Suprapubic skin (tissue), 4 donors: ENCODE results near the gene LMF1. TPM values are rescaled to one million over a fixed set of nuclear protein-coding genes. Genes with fewer than 3 reads are reported as not detected.
"Not testable (repeated sequence)": the region's sequence is repeated elsewhere in the genome, so short reads cannot be mapped to it uniquely, and the experiment has no call there.

Experiments
- DNase-seq, 2 donors: peaks; one replicate each; pipeline ENCODE4 v3.0.0-alpha.2; 2019; ENCODE audit warnings: low spot score in 2 of 2
- H3K27ac ChIP-seq: fragments of 200-600 bp; sonication (generic); one replicate; pipeline ENCODE4 v1.5.1; 2019
- H3K27me3 ChIP-seq: fragments of 200-600 bp; sonication (generic); one replicate; pipeline ENCODE4 v1.5.1; 2019
- H3K36me3 ChIP-seq: fragments of 200-600 bp; sonication (generic); one replicate; pipeline ENCODE4 v1.5.1; 2019
- H3K4me1 ChIP-seq: fragments of 200-600 bp; sonication (generic); one replicate; pipeline ENCODE4 v1.5.1; 2019
- H3K4me3 ChIP-seq: fragments of 200-600 bp; sonication (generic); one replicate; pipeline ENCODE4 v1.5.1; 2019; ENCODE audit warnings: mild to moderate bottlenecking
- H3K9me3 ChIP-seq: fragments of 200-600 bp; sonication (generic); one replicate; pipeline ENCODE4 v1.5.1; 2019
- EP300 ChIP-seq: sonication (generic); formaldehyde crosslinking; IDR thresholded peaks from one replicate; pipeline ENCODE4 v1.6.1; 2017; ENCODE audit warnings: antibody characterized with exemption
- POLR2A ChIP-seq, 2 donors: fragments of 450-650 bp; IDR thresholded peaks; one replicate each; pipeline ENCODE4 v1.6.1; 2017; ENCODE audit warnings: antibody characterized with exemption in 2 of 2, mild to moderate bottlenecking in 2 of 2, moderate library complexity in 2 of 2
- POLR2AphosphoS5 ChIP-seq, 3 donors: sonication (generic); formaldehyde crosslinking; IDR thresholded peaks; one replicate each; pipeline ENCODE4 v1.6.1; 2017; ENCODE audit warnings: antibody characterized with exemption in 3 of 3
- WGBS: methylation state at CpG from one replicate; pipeline ENCODE4 v1.1.5; 2018; 5-methylcytosine and 5-hydroxymethylcytosine counted together
- total RNA-seq, 4 donors: library from RNA; depleted of rRNA; stranded (reverse); fragments of >200 nt; gene quantifications; one replicate each; pipeline ENCODE4 v1.1.0, GENCODE V29; 2016
- TF ChIP-seq, protein P1 (sequence below), 2 donors: fragments of 200-600 bp in 1 of 2; fragments of 450-650 bp in 1 of 2; sonication (generic) in 1 of 2; IDR thresholded peaks; one replicate each; pipeline ENCODE4 v1.5.1; 2016 to 2019; ENCODE audit warnings: antibody characterized with exemption in 2 of 2, mild to moderate bottlenecking in 1 of 2, moderate library complexity in 1 of 2

The LMF1 gene
- total RNA-seq, 4 donors from 2014 or later: 32.1 to 117 (median 38.0) TPM

- Histone ChIP-seq H3K4me1 (no peaks in the 10 kb centered on the region), H3K27ac (no peak overlapping the region), H3K9me3 (peaks cover 2% of the 10 kb centered on the region), H3K36me3 (no peaks in the 10 kb centered on the region), H3K27me3 (peaks cover 42% of the 10 kb centered on the region), H3K4me3 (no peak overlapping the region)
- WGBS: 46% methylated on average over 14 of the region's 19 CpGs
- no peak for DNase-seq
- TF ChIP-seq, protein P1, sequence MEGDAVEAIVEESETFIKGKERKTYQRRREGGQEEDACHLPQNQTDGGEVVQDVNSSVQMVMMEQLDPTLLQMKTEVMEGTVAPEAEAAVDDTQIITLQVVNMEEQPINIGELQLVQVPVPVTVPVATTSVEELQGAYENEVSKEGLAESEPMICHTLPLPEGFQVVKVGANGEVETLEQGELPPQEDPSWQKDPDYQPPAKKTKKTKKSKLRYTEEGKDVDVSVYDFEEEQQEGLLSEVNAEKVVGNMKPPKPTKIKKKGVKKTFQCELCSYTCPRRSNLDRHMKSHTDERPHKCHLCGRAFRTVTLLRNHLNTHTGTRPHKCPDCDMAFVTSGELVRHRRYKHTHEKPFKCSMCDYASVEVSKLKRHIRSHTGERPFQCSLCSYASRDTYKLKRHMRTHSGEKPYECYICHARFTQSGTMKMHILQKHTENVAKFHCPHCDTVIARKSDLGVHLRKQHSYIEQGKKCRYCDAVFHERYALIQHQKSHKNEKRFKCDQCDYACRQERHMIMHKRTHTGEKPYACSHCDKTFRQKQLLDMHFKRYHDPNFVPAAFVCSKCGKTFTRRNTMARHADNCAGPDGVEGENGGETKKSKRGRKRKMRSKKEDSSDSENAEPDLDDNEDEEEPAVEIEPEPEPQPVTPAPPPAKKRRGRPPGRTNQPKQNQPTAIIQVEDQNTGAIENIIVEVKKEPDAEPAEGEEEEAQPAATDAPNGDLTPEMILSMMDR (IDR thresholded peaks at IDR 0.05): no peak
- no peak for TF ChIP-seq EP300
- TF ChIP-seq POLR2AphosphoS5 (IDR thresholded peaks at IDR 0.05): no peak
These were observed 128.7 kb downstream of the LMF1 start for GRCh38 chr16:842061-842476.

DNA sequence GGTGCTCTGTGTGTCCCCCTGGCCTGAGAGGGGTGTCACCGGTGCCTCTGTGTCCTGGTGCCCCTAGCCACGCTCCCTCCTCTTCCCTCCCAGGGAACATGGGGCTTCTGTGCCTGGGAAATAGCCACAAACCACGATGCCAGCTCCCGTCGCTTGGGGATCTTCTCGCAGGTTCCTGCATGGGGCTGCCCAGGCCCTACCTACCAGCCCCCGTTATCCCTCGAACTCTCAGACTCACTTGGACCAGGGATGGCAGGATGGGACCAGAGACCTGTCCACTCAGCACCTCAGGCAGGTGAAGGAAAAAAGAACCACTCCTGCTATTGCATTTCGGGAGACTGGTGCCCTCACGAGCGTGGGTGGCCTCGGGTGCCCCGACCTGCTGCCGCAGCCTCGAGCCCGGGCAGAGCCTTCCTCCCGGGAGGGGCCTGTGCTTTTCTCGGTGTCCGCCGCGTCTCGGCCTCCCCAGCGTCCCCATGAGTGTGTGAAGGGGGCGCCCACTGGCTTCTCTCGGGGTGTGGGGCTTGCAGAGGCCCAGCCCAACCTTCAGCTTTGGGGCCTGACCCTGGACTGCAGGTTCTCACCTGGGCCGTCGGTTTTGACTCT, 129.2 kb downstream of the LMF1 start:
- Histone ChIP-seq H3K27me3 (peaks cover 42% of the 10 kb centered on the region), H3K4me3 (no peak overlapping the region), H3K4me1 (no peaks in the 10 kb centered on the region), H3K9me3 (peaks cover 7% of the 10 kb centered on the region), H3K36me3 (no peaks in the 10 kb centered on the region), H3K27ac (no peak overlapping the region)
- TF ChIP-seq, protein P1 (IDR thresholded peaks at IDR 0.05): no peak
- WGBS: 71% methylated on average over 11 of the region's 27 CpGs
- no peak for DNase-seq

DNA sequence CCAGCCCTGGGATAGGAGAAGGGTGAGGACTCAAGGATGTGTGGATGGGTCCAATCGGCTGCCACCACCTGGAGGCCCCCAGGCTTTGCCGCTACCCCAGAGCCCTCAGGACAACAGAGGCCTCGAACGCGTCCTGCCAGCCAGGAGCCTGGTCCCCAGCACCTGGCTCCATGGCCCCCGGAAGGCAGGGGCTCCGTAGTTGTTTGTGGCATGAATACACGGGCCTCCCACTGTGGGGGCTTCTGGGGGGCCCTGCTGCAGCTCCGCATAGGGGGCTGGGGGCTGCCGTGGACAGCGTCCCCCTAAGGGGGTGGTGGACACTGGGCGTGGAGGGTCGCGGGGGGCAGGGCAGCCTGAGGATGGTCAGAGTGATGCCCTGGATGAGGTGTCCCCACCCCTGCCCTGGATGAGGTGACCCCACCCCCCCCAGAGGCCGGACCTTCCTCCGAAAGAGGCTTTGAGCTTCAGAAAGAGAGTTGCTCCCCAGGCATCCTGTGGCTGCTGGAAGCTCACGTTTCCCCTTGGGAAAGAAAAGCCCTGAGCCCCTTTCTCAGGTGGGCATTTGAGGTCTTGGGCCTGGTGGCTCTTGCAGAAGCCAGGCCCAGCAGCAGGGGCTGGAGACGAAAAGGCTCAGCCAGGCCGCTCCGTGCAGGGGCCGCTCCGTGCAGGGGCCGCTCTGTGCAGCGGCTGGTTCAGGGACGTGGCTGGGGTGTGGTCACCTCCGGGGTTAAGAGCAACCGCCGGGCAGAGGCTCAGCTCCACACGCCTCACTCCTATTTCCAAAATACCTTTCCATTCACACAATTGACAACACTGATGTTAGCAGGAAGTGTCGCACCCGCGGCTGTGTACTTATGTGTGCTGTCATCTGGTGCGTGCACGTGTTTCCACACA, 130.0 kb downstream of the LMF1 start:
- no peak overlapping the region for H3K4me3 ChIP-seq
- no peak overlapping the region for H3K27ac ChIP-seq
- WGBS: 66% methylated on average over 18 of the region's 34 CpGs
- peaks cover 15% of the 10 kb centered on the region for H3K9me3 ChIP-seq
- TF ChIP-seq POLR2A (IDR thresholded peaks at IDR 0.05) (no peak), EP300 (no peak), POLR2AphosphoS5 (IDR thresholded peaks at IDR 0.05) (no peak)
- TF ChIP-seq, protein P1 (IDR thresholded peaks at IDR 0.05): no peak
- no peak for DNase-seq
- no peaks in the 10 kb centered on the region for H3K36me3 ChIP-seq
- H3K27me3 ChIP-seq: peaks cover 42% of the 10 kb centered on the region
- no peaks in the 10 kb centered on the region for H3K4me1 ChIP-seq

- Histone ChIP-seq H3K27ac (no peak overlapping the region), H3K4me3 (no peak overlapping the region), H3K36me3 (no peaks in the 10 kb centered on the region), H3K27me3 (peaks cover 42% of the 10 kb centered on the region), H3K4me1 (no peaks in the 10 kb centered on the region), H3K9me3 (peaks cover 18% of the 10 kb centered on the region)
- TF ChIP-seq POLR2A (IDR thresholded peaks at IDR 0.05) (no peak), POLR2AphosphoS5 (IDR thresholded peaks at IDR 0.05) (no peak), EP300 (no peak)
- TF ChIP-seq, protein P1 (IDR thresholded peaks at IDR 0.05): no peak
- WGBS: 64% methylated on average over 11 of the region's 24 CpGs
- DNase-seq: no peak
These were observed 131.0 kb downstream of the LMF1 start for GRCh38 chr16:839643-840408.

DNA sequence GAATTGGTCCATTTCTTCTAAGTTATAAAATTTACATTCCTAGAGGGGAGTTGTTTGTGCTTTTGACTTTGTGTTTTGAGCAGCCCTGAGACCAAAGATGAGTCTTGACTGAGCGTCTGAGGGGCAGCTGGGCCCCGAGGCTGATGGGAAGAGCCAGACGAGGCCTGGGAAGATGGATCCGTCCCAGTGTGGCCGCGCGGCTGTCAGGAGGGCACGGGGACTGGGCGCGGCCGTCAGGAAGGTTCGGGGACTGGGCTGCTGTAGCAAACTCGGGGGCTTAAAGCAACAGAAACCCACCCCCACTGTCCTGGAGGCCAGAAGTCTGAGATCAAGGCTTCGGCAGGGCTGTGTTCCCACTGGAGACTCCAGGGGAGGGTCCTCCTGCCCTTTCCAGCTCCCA, 132.0 kb downstream of the LMF1 start:
- Histone ChIP-seq H3K4me3 (no peak overlapping the region), H3K9me3 (peaks cover 18% of the 10 kb centered on the region), H3K27me3 (peaks cover 42% of the 10 kb centered on the region), H3K27ac (no peak overlapping the region), H3K4me1 (no peaks in the 10 kb centered on the region), H3K36me3 (no peaks in the 10 kb centered on the region)
- DNase-seq: no peak
- no peak for TF ChIP-seq EP300
- no peak for TF ChIP-seq POLR2AphosphoS5 (IDR thresholded peaks at IDR 0.05)
- no peak for TF ChIP-seq POLR2A (IDR thresholded peaks at IDR 0.05)
- TF ChIP-seq, protein P1 (IDR thresholded peaks at IDR 0.05): no peak
- WGBS: 83% methylated on average over 14 of the region's 14 CpGs

DNA sequence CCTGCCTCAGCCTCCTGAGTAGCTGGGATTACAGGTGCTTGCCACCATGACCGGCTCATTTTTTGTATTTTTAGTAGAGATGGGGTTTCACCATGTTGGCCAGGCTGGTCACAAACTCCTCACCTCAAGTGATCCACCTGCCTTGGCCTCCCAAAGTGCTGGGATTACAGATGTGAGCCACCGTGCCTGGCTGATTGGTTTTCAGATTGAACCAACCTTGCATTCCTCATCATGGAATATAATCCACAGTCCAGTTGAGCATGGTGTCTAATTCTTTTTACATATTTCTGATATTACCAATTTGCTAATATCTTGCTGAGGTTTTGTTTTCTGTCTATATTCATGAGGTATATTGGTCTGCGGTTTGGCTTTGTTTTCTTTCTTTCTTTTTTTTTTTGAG, 134.0 kb downstream of the LMF1 start:
- H3K27me3 ChIP-seq: peaks cover 49% of the 10 kb centered on the region
- not testable (repeated sequence) for H3K36me3 ChIP-seq, H3K4me1 ChIP-seq, DNase-seq, H3K4me3 ChIP-seq, H3K27ac ChIP-seq
- 91% methylated on average over 3 of the region's 3 CpGs for WGBS
- peaks cover 18% of the 10 kb centered on the region for H3K9me3 ChIP-seq
